Measurements from ENCODE around the gene MIEF1.
"Not testable (repeated sequence)": the region's sequence is repeated elsewhere in the genome, so short reads cannot be mapped to it uniquely, and the experiment has no call there.

Gene MIEF1

GRCh38 chr22:39510529-39511149, 8.5 kb downstream of the MIEF1 start:
- no peak overlapping the region for H3K27ac Mint-ChIP-seq
- H3K4me3 Mint-ChIP-seq: no peak overlapping the region
- H3K27me3 Mint-ChIP-seq (ENCODE audit: low read depth): no peaks in the 10 kb centered on the region
- peaks cover 52% of the 10 kb centered on the region for H3K36me3 Mint-ChIP-seq (ENCODE audit: low read depth)
- H3K9me3 Mint-ChIP-seq: no peaks in the 10 kb centered on the region
- peaks cover 30% of the 10 kb centered on the region for H3K4me1 Mint-ChIP-seq (ENCODE audit: low read depth)

- peaks cover 51% of the 10 kb centered on the region for H3K36me3 Mint-ChIP-seq (ENCODE audit: low read depth)
- H3K4me1 Mint-ChIP-seq (ENCODE audit: low read depth): peaks cover 32% of the 10 kb centered on the region
- H3K27ac Mint-ChIP-seq: no peak overlapping the region
- no peaks in the 10 kb centered on the region for H3K27me3 Mint-ChIP-seq (ENCODE audit: low read depth)
- H3K4me3 Mint-ChIP-seq: no peak overlapping the region
- H3K9me3 Mint-ChIP-seq: no peaks in the 10 kb centered on the region
Observed at GRCh38 chr22:39511226-39511625, 9.1 kb downstream of the MIEF1 start.

- no peaks in the 10 kb centered on the region for H3K9me3 Mint-ChIP-seq
- H3K27ac Mint-ChIP-seq: no peak overlapping the region
- no peak overlapping the region for H3K4me3 Mint-ChIP-seq
- peaks cover 46% of the 10 kb centered on the region for H3K36me3 Mint-ChIP-seq (ENCODE audit: low read depth)
- no peaks in the 10 kb centered on the region for H3K27me3 Mint-ChIP-seq (ENCODE audit: low read depth)
- H3K4me1 Mint-ChIP-seq (ENCODE audit: low read depth): peaks cover 26% of the 10 kb centered on the region
Observed at GRCh38 chr22:39512026-39512425, 9.9 kb downstream of the MIEF1 start.

DNA sequence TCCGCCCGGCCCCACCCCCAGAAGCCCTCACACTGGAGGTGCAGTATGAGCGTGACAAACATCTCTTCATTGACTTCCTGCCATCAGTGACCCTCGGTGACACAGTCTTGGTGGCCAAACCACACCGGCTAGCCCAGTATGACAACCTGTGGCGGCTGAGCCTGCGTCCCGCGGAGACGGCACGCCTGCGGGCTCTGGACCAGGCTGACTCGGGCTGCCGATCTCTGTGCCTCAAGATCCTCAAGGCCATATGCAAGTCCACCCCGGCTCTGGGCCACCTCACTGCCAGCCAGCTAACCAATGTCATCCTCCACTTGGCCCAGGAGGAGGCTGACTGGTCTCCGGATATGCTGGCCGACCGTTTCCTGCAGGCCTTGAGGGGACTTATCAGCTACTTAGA, 11.7 kb downstream of the MIEF1 start:
- H3K27ac Mint-ChIP-seq: no peak overlapping the region
- no peaks in the 10 kb centered on the region for H3K9me3 Mint-ChIP-seq
- H3K4me3 Mint-ChIP-seq: no peak overlapping the region
- peaks cover 39% of the 10 kb centered on the region for H3K36me3 Mint-ChIP-seq (ENCODE audit: low read depth)
- H3K4me1 Mint-ChIP-seq (ENCODE audit: low read depth): peaks cover 28% of the 10 kb centered on the region
- H3K27me3 Mint-ChIP-seq (ENCODE audit: low read depth): no peaks in the 10 kb centered on the region

DNA sequence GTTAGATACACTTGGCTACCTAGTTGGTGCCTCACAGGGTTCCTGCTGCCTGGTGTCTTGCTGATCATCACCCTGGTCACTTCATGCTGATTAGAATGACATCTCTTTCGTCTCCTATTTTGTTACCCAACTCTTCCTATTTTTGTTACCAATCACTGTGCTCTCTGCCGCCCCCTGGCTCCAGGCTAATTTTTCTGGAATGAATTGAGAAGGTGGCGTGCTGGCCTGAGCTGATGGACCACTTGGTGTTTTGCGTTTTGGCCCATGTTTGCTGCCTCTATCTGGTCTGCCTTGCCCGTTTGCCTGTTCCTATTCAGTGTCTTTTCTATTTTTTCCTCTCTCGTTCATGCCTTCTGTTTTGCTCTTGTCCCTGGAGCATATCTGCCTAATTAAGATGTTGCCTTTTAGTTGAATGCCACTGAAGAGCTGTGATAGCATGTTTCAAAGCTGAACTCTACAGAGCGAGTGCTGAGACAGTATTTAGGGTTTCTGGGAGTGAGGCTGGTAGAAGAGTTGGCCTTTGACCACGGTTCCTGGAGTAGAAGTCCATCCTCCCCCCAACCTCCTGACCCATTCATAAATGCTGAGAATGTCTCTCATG, 12.4 kb downstream of the MIEF1 start:
- peaks cover 33% of the 10 kb centered on the region for H3K4me1 Mint-ChIP-seq (ENCODE audit: low read depth)
- no peaks in the 10 kb centered on the region for H3K27me3 Mint-ChIP-seq (ENCODE audit: low read depth)
- H3K36me3 Mint-ChIP-seq (ENCODE audit: low read depth): peaks cover 35% of the 10 kb centered on the region
- H3K4me3 Mint-ChIP-seq: no peak overlapping the region
- H3K27ac Mint-ChIP-seq: no peak overlapping the region
- no peaks in the 10 kb centered on the region for H3K9me3 Mint-ChIP-seq

GRCh38 chr22:39515266-39516050, 13.4 kb downstream of the MIEF1 start:
- Mint-ChIP-seq H3K27ac (peak overlapping the region; percentile 37), H3K36me3 (ENCODE audit: low read depth) (peaks cover 36% of the 10 kb centered on the region), H3K4me3 (no peak overlapping the region)

GRCh38 chr22:39517470-39517869, 15.4 kb downstream of the MIEF1 start:
- Mint-ChIP-seq H3K36me3 (ENCODE audit: low read depth) (peaks cover 49% of the 10 kb centered on the region), H3K9me3 (no peaks in the 10 kb centered on the region), H3K4me1 (ENCODE audit: low read depth) (peaks cover 39% of the 10 kb centered on the region), H3K27ac (peak overlapping the region; percentile 36), H3K4me3 (no peak overlapping the region), H3K27me3 (ENCODE audit: low read depth) (peaks cover 3% of the 10 kb centered on the region)

More at GRCh38 chr22:39515266-39516050, 13.4 kb downstream of the MIEF1 start:
- Mint-ChIP-seq H3K9me3 (no peaks in the 10 kb centered on the region), H3K4me1 (ENCODE audit: low read depth) (peaks cover 33% of the 10 kb centered on the region), H3K27me3 (ENCODE audit: low read depth) (peaks cover 3% of the 10 kb centered on the region)

- Mint-ChIP-seq H3K4me3 (peak overlapping the region; percentile 91), H3K27me3 (ENCODE audit: low read depth) (peaks cover 3% of the 10 kb centered on the region), H3K27ac (peak overlapping the region; percentile 97), H3K36me3 (ENCODE audit: low read depth) (peaks cover 50% of the 10 kb centered on the region), H3K9me3 (no peaks in the 10 kb centered on the region), H3K4me1 (ENCODE audit: low read depth) (peaks cover 46% of the 10 kb centered on the region)
Observed at GRCh38 chr22:39518144-39518786, 16.2 kb downstream of the MIEF1 start.

- H3K4me1 Mint-ChIP-seq (ENCODE audit: low read depth): peaks cover 49% of the 10 kb centered on the region
- peak overlapping the region; percentile 91 for H3K4me3 Mint-ChIP-seq
- H3K27me3 Mint-ChIP-seq (ENCODE audit: low read depth): peaks cover 3% of the 10 kb centered on the region
- H3K9me3 Mint-ChIP-seq: no peaks in the 10 kb centered on the region
- H3K27ac Mint-ChIP-seq: peak overlapping the region; percentile 97
- H3K36me3 Mint-ChIP-seq (ENCODE audit: low read depth): peaks cover 52% of the 10 kb centered on the region
Observed at GRCh38 chr22:39518996-39519680, 17.0 kb downstream of the MIEF1 start.

GRCh38 chr22:39519681-39520225, 17.7 kb downstream of the MIEF1 start:
- Mint-ChIP-seq H3K4me1 (ENCODE audit: low read depth) (peaks cover 45% of the 10 kb centered on the region), H3K9me3 (no peaks in the 10 kb centered on the region)

DNA sequence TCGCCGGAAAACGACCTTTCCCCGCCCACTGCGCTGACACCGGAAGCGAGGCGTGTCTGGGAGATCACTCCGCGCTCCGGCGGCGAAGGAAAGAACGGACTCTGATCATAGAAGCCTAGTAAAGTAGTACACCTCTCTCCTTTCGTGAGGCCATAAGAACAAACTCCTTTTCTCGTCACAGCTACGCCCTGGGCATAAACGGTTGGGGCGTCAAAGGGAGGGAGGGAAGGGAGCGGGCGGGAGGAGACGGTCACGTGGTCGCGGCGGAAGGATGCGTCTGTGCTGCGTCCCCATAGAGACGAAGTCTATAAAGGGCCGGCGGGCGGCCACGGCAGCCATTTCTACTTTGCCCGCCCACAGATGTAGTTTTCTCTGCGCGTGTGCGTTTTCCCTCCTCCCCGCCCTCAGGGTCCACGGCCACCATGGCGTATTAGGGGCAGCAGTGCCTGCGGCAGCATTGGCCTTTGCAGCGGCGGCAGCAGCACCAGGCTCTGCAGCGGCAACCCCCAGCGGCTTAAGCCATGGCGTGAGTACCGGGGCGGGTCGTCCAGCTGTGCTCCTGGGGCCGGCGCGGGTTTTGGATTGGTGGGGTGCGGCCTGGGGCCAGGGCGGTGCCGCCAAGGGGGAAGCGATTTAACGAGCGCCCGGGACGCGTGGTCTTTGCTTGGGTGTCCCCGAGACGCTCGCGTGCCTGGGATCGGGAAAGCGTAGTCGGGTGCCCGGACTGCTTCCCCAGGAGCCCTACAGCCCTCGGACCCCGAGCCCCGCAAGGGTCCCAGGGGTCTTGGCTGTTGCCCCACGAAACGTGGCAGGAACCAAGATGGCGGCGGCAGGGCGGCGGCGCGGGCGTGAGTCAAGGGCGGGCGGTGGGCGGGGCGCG, 18.4 kb downstream of the MIEF1 start, which contains the start of gene ATF4:
TSS of gene ATF4 (plus strand) at position 337 of the 880 bp plus-strand sequence. CDS start 884 bp downstream, outside the sequence.
- Mint-ChIP-seq H3K9me3 (no peaks in the 10 kb centered on the region), H3K4me3 (peak within 1 kb of the TSS; percentile 91), H3K4me1 (ENCODE audit: low read depth) (peaks cover 50% of the 10 kb centered on the region), H3K36me3 (ENCODE audit: low read depth) (peaks cover 57% of the 10 kb centered on the region), H3K27me3 (ENCODE audit: low read depth) (peaks cover 3% of the 10 kb centered on the region), H3K27ac (peak within 1 kb of the TSS; percentile 97)

More at GRCh38 chr22:39519681-39520225, 17.7 kb downstream of the MIEF1 start:
- Mint-ChIP-seq H3K27ac (peak overlapping the region; percentile 97), H3K27me3 (ENCODE audit: low read depth) (peaks cover 3% of the 10 kb centered on the region), H3K4me3 (peak overlapping the region; percentile 91), H3K36me3 (ENCODE audit: low read depth) (peaks cover 51% of the 10 kb centered on the region)

GRCh38 chr22:39521106-39521885, 19.2 kb downstream of the MIEF1 start:
- Mint-ChIP-seq H3K27ac (peak overlapping the region; percentile 80), H3K36me3 (ENCODE audit: low read depth) (peaks cover 55% of the 10 kb centered on the region)

More at GRCh38 chr22:39521106-39521885, 19.2 kb downstream of the MIEF1 start:
- H3K9me3 Mint-ChIP-seq; H3K27me3 Mint-ChIP-seq (ENCODE audit: low read depth): not testable (repeated sequence)
- Mint-ChIP-seq H3K4me1 (ENCODE audit: low read depth) (peaks cover 50% of the 10 kb centered on the region), H3K4me3 (peak overlapping the region; percentile 91)

Measured in T-helper 1 cell treated with Interleukin-12 subunit alpha and Interleukin-12 subunit beta and Interleukin-4 antibody, amounts not matched to agents 30 μg/mL and 1 μg/mL, for 36 hours (primary cell).